Stimulated activated CD4-positive, alpha-beta T cell treated with anti-CD3 and anti-CD28 coated beads, TNF-alpha, amount 100 ng/mL, for 4 hours (primary cell): ENCODE data around the gene RELB.
A peak's percentile ranks its signal among the peaks of the same experiment; 100 is the strongest.

ENCODE experiments used
- DNase-seq, 3 experiments: peaks; one replicate each; pipeline ENCODE4 v3.0.0-alpha.2; 2020; ENCODE audit warnings: low read depth in 3 of 3

RELB gene

DNA sequence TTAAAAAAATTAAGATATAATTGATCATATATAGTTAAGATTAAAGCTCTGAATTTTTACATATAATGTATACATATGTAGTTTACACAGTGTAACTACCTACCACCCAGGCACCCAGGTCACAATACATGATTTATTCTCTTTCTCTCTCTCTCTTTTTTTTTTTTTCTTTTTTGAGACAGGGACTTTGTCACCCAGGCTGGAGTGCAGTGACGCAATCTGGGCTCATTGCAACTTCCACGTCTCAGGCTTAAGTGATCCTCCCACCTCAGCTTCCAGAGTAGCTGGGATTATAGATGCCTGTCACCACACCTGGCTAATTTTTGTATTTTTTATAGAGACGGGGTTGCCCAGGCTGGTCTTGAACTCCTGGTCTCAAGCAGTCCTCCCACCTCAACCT lies 18.8 kb downstream of the RELB start:
- no peak for DNase-seq

DNA sequence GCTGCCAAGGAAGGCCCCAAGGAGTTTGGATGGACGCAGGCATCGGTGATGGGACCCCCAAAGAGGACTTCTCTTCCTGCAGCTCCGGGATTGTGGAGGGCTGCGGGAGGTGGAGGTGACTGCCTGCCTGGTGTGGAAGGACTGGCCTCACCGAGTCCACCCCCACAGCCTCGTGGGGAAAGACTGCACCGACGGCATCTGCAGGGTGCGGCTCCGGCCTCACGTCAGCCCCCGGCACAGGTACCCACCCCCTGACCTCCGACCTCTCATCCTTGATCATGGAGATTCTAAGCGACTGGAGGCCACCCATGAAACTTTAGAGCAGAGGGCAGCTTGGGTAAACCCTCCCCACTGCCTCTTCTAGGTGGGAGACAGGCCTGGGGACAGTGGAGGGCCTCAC lies 20.7 kb downstream of the RELB start:
- DNase-seq, result no peak

DNA sequence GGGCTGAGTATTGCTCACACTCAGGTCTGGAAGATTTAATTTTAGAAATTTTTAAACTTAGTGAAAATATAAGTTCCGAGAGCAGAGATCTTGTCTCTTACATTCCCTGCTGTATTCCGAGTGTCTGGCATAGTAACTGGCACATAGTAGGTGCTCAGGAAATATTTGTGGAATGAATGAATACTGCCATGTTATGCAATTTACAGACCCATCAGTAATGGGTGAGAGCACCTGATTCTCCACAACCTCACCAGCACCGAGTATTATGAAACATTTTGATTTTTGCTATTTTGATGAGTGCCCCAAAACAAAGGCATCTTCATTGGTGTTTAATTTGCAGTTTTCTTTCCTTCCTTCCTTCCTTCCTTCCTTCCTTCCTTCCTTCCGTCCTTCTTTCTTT lies 21.8 kb downstream of the RELB start:
- no peak for DNase-seq

DNA sequence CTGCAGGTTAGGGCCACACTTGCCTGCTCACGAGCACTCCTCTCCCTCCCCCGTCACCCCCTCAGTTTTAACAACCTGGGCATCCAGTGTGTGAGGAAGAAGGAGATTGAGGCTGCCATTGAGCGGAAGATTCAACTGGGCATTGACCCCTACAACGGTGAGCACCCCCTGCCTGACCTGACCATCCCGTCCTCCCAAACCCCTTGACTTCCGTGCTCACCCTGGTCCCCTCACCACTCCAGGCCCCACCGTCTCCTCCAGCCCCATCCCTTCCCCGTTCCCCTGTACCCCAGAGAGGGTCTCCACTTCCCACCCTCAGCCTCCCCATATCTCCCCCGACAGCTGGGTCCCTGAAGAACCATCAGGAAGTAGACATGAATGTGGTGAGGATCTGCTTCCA lies 24.0 kb downstream of the RELB start:
- DNase-seq, result no peak

DNA sequence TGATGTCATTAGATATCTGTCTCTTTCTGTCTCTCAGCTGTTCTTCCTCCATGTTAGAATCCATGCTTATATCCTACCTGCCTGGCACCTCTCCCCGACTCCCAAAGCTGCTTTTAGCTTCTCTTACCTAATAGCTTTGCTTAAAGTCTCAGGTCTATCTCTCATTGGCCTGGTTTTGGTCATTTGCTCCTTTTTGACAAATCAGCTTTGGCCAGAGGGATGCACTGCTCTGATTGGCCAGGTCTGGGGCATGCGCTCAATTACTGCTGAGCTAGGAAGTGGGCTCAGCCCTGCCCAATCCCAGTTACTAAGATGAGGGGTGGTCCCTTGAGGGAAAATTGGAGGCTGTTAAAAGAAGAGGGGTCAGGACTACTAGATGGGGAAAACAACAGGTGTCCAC lies 26.1 kb downstream of the RELB start:
- DNase-seq, result no peak

DNA sequence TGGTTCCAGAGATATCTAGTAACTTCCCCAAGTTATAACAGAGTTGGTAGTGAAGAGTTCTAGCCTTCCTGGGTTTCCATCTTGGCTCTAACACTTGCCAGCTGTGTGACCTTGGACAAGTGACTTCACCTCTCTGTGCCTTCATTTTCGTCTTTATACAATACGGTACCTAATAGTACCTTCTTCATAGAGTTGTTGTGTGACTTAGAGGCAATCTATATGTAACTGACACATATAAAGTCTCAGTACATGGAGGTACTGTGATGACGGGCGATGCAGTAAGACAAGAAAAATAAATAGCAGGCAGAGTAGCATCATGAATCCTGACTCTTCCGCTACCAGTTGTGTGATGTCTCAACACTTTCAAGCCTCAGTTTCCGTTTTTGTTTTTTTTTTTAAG lies 29.6 kb downstream of the RELB start:
- DNase-seq, result no peak

DNA sequence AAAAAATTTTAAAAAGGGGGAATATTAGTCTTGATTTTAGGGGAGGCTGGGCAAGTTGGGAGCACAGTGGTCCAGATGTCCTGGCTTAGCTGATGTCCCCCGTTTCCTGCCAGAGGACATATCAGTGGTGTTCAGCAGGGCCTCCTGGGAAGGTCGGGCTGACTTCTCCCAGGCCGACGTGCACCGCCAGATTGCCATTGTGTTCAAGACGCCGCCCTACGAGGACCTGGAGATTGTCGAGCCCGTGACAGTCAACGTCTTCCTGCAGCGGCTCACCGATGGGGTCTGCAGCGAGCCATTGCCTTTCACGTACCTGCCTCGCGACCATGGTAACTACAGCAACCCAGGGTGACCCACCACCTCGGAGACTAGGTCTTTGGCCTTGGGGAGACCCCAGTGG lies 31.2 kb downstream of the RELB start:
- no peak for DNase-seq

DNA sequence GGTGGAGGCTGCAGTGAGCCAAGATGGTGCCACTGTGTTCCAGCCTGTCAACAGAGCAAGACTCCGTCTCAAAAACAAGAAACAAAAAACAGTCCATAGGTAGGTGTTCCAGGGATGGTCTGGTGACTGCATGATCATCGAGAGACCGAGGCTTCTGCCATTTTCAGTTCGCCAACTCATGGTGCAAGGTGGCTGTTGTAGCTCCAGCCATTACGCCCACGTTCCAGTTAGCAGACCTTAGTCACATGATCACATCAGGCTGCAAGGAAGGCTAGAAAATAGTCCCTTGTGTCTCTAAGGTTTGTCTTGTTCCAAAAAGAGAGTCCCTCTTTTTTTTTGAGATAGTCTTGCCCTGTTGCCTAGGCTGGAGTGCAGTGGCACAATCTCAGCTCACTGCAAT lies 34.5 kb downstream of the RELB start:
- DNase-seq, result no peak

DNA sequence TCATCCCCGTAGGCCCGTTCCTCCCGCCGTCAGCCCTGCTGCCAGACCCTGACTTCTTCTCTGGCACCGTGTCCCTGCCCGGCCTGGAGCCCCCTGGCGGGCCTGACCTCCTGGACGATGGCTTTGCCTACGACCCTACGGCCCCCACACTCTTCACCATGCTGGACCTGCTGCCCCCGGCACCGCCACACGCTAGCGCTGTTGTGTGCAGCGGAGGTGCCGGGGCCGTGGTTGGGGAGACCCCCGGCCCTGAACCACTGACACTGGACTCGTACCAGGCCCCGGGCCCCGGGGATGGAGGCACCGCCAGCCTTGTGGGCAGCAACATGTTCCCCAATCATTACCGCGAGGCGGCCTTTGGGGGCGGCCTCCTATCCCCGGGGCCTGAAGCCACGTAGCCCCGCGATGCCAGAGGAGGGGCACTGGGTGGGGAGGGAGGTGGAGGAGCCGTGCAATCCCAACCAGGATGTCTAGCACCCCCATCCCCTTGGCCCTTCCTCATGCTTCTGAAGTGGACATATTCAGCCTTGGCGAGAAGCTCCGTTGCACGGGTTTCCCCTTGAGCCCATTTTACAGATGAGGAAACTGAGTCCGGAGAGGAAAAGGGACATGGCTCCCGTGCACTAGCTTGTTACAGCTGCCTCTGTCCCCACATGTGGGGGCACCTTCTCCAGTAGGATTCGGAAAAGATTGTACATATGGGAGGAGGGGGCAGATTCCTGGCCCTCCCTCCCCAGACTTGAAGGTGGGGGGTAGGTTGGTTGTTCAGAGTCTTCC lies 36.3 kb downstream of the RELB start:
- no peak for DNase-seq

DNA sequence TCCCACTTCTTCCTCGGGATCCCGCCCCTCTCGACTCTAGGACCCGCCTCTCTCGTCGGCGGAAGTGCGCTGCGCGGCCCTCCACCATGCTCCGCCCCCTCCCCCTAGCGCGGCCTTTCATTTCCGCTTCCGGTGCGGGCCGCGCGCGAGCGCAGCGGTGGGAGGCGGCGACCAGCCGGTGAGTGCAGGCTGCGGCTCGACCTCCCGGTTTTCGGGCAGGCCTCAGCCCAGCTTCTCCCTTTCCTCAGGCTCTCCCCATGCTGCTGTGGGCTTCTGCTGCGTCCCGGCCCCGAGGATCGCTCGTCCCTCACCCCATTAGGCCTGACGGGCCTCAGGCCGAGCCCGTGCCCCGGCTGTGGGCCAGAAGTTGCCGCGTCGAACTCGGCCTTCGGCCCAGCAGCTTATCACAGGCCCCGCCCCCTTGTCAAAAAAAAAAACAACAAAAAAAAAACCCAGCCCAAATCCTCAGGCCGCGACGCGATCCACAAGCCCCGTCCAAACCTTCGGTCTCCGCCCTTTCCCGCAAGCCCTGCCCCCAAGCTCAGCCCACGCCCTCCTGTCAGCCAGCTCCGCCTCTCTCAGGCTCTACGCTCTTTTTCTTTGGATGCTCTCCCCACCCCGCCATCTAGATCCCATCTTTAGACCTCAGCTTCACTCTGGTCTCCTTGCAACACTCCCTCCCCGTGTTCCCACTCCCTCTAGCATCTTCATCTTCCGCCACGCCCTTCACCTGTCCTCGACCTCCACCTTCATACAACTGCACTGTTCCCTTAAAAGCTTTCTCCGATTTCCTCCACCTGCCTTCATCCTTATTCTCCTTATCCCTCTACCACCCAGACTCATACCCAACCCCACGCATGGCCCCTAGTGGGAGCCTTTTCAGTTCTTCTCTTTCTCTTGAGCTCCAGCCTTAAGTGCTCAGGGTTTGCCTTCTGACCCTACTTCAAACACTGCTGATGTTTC lies 37.9 kb downstream of the RELB start, which contains the start of gene CLASRP:
TSS of gene CLASRP (plus strand) at position 115 of the 963 bp plus-strand sequence. CDS start 1,168 bp downstream, outside the sequence.
- peak; percentile 74 to 80 (median 77) for DNase-seq

DNA sequence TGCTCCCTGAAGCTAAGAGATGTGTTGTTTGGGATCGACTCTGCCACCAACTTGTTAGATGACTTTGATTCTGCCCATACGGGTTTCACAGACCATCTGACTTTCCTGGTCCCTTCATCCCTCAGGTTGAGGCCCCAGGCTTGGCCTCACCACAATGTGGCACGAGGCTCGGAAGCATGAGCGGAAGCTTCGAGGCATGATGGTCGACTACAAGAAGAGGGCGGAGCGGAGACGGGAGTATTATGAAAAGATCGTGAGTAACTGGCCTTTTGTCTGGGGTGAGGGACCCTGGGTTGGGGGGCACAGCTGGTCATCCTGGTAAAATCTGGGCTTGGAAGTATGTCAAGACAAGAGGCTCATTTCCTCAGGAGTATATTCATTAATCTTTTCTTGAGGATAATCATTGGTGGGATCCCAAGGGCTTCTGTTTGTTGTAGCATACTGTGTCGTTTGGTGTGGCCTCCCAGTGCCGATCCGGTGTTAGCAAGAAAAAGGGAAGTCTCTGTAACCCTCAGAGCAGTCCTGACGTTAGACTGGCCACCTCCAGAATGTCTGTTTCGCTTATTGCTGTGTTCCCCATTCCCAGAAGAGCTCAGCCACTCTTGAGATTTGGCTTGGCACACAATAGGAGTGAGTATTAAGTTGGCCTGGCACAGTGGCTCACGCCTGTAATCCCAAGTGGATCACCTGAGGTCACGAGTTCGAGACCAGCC lies 39.0 kb downstream of the RELB start:
- DNase-seq, result no peak

DNA sequence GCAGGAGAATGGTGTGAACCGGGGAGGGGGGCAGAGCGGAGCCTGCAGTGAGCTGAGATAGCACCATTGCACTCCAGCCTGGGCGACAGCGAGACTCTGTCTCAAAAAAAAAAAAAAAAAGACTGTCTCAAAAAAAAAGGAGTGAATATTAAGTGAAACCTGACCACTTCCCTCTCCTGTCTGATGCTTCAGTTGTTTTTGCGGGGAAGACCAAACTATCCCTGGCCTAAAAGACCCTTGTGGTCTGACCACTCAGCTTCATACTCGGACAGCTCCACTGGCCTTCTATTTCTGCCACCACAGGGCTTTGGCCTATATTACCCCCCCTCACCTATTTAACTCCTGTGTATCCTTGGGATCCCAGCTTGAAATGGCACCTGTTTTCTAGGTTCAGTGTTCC lies 39.9 kb downstream of the RELB start:
- no peak for DNase-seq

DNA sequence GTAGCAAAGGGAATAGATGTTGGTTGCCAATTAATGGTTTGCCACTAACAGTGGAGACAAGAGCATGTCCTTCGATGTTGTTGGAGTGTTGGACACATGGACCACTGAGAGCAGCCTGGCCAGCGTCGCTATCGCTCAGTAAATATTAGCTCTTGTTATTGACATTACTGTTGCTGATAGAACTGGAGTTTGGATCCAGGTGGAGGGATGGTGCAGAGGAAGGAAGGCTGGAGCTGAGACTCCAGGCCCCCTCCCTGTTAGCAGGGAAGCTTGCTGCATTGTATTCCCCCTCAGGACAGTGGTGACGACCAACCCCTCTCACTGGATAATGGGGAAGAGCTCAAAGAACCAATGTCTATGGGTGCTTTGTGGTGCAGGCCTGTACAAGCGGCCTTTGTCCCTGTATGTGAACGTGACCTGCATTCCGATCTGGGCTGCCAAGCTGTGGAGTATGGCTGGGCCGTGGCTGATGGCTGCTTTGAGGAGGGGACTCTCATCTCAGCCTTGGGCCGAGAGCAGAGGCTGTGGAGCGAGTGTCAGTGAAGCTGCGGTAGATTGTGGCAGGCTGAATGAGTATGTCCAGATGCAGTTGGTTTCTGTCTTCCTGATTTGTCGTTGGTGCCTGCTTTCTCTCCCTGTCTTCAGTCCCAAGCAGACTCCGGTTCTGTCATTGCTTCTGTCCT lies 44.5 kb downstream of the RELB start:
- no peak for DNase-seq

DNA sequence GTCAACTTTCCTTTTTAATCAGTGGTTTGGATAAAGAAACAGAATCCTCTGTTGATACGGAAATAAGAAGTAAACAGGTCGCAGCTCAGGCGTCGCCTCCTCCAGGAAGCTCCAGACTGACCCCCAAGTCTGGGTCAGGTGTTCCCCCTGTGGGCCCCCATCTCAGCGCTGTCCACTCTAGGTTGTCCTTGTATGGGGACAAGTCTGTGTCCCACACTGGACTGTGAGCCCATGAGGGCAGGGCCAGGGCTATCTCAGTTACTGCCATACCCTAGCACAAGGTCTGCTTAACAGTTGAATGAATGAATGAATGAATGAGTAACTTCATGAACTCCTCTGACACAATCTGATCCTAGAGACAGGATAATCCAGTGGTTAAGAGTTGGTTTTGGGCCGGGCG lies 45.1 kb downstream of the RELB start:
- DNase-seq, result no peak

DNA sequence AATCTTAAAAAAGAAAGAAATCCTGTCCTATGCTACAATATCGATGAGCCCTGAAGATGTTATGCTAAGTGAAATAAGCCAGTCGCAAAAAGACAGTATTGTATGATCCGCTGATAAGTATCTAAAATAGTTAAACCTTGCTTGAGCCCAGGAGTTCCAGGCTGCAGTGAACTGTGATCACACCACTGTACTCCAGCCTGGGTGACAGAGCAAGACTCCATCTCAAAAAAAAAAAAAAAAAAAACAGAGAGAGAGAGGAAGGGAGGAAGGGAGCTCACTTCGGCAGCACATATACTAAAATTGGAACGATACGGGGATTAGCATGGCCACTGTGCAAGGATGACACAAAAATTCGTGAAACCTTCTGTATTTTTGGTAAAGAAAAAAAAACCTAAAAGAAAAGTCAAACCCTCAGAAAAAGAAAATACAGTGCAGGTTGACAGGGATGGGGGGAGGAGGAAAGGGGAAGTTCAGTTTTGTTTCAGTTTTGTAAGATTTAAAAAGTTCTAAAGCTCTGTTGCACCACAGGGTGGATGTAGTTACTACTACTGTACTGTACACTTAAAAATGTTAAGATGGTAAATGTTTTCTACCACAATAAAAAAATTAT lies 46.0 kb downstream of the RELB start:
- no peak for DNase-seq

DNA sequence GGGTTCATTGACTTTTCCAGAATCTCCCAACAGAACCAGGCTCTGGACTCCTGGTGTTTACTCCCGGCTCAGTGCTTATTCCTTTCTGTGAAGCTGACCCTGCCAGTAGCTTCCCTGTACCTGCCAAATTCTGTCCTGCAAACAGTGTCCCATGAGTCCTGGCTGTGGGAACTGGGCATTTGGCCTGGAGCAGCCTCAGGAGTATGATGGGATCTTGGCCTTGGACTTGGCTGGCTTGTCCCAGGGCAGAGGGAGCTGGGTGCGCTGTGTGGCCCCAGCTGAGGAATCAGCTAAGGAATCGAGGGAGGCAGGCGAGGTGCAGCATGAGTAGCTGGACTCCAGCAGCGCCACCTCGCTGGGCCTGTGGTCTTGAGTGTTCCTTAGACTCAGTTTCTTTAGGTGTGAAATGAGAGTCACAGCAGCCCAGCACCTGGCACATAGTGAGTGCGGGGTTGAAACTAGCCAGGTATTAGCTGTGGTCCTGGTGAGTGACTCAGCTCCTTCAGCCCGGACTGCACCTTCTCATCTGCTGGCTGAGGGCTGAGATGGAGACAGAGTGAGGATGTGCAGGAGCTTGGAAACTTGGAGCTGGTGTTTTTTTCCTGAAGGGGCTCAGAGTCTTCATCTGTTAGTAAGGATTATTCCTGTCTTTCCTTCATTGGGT lies 47.9 kb downstream of the RELB start:
- DNase-seq, result no peak

DNA sequence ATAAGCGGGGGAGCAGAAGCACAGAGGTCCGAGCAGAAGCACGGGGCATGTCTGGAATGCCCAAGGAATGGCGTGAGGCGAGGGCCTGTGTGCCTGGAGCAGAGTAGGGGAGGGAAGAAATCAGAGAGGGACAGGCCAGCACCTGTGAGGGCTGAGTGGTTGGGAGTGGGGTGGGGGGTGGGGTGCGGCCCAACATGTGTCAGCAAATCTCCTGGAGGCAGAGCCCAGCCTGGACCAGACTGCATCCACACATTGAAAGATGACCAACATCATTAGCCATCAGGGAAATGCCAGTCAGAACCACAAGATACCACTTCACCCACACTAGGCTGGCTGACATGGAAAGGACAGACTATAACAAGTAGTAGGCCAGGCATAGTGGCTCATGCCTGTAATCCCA lies 48.8 kb downstream of the RELB start:
- no peak for DNase-seq

DNA sequence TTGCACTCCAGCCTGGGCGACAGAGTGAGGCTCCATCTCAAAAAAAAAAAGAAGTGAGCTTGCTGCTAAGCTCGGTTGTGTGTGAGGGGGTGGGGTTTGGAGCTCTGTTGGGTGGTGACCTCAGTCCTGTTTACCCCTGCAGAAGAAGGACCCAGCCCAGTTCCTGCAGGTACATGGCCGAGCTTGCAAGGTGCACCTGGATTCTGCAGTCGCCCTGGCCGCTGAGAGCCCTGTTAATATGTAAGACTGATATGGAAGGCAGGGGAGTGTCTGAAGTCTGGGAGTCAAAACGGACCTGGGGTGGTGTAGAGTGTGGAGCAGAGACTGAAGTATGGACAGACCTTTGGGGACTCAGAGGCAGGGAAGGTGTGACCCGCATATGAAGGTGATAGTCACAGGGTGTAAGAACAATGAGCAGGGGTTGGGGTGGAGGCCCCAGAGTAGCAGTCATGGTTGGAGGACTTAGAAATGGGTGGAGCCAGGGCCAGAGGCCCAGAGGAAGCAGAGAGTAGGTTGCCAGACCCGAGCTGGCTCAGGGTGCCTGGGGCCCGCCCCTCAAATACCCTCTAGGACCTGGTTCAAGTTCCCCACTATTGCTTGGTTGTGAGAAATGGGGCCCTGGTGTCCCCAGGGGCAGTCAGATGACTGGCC lies 50.8 kb downstream of the RELB start:
- DNase-seq, result no peak

DNA sequence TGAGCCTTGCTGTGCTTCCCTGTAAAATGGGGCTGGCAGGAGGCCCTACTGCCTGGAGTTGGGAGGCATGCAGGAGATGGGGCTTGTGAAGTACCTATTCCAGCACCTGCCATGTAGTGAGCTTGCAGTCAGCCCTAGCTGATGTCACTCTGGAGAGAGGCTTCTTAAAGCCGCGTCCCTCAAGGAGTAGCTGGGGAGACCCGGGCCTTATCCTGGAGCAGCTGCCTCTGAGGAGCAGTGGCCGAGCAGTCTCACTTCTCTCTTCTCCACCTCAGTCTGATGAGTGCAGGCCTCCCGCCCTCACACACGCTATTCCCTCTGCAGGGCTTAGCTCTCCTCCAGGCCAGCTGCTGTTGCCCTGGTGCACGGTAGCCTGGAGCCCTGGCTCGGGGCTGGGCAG lies 55.6 kb downstream of the RELB start:
- no peak for DNase-seq

DNA sequence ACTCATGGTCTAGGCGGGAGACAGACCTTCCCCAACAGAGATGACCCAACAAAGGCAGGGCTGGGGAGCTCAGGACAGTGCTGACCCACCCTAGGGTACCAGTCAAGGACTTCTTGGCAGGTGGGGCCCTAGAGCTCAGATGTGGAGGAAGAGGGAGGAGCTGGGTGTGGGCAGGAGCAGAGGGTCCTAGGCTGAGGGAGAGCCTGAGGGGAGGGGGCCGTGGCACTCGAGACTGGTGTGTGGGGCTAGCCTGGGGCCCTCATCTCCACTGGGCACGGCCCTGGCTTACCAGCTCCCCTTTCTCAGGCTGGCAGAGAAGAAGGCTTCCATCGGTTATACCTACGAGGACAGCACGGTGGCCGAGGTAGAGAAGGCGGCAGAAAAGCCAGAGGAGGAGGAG lies 56.2 kb downstream of the RELB start:
- DNase-seq, result no peak
